Measurements from ENCODE around the gene NEMF. TPM values are rescaled to one million over a fixed set of nuclear protein-coding genes. Genes with fewer than 3 reads are reported as not detected.

The NEMF gene
- polyA plus RNA-seq, 1 donor (not counting 4 experiments of a cell fraction or from before 2014, with no cell fraction given): 55.1 TPM

DNA sequence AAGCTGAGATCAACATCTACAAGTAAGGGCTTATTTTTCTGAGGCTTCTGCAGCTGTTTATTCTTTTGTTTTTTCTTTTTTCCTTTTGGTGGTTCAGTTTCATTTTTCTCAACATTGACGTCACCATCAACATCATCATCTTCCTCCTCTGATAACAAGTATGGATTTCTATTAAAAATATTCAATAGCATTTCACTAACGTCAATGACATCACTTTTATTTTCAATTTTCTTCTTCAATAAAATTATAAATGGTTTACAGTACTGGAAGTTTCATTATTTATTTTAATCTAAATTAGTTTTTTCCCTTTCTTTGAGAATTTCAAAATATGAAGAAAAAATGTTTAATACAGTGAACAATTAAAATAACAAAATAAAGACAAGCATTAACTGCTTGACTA is 23.9 kb downstream of the NEMF start:
- Histone ChIP-seq H3K4me2 (ENCODE audit: control insufficient read depth, extremely low read depth, insufficient read depth, low read depth, low read length) (no peak overlapping the region), H3K4me3 (ENCODE audit: control insufficient read depth in 2 of 3, extremely low read depth in 1 of 3, insufficient read depth in 2 of 3, low read depth in 1 of 3, low read length in 3 of 3) (no peak overlapping the region), H3K4me1 (ENCODE audit: control insufficient read depth, extremely low read depth, insufficient read depth, low read length) (no peaks in the 10 kb centered on the region), H3K9me3 (ENCODE audit: control insufficient read depth, low read depth, low read length) (no peaks in the 10 kb centered on the region), H3K9me1 (ENCODE audit: control insufficient read depth, extremely low read depth, insufficient read depth, low read length) (no peaks in the 10 kb centered on the region), H4K20me1 (ENCODE audit: control insufficient read depth, extremely low read depth, insufficient read depth, low read length) (no peaks in the 10 kb centered on the region), H3K79me2 (ENCODE audit: control insufficient read depth, insufficient read depth, low read length) (no peaks in the 10 kb centered on the region), H3K36me3 (ENCODE audit: control insufficient read depth in 2 of 2, extremely low read depth in 1 of 2, insufficient read depth in 2 of 2, low read length in 2 of 2) (peaks cover 17 to 31% of the 10 kb centered on the region in 2 experiments), H3K27ac (ENCODE audit: control insufficient read depth, insufficient read depth, low read length) (no peak overlapping the region), H2AFZ (ENCODE audit: control insufficient read depth, low read length) (no peak overlapping the region), H3K9ac (ENCODE audit: control insufficient read depth, extremely low read depth, insufficient read depth, low read length) (no peak overlapping the region), H3K27me3 (ENCODE audit: control insufficient read depth, extremely low read depth, insufficient read depth, low read length) (no peaks in the 10 kb centered on the region)
- TF ChIP-seq EZH2 (IDR thresholded peaks at IDR 0.05; ENCODE audit: low read length) (no peak), CTCF (optimal IDR thresholded peaks at IDR 0.05 in 1 of 3, IDR thresholded peaks at IDR 0.05 in 1 of 3, conservative IDR thresholded peaks at IDR 0.05 in 1 of 3; ENCODE audit: extremely low read depth in 1 of 3, insufficient read depth in 2 of 3, low read length in 3 of 3) (no peak)
- DNase-seq (ENCODE audit: low read depth, low spot score): no peak
- FAIRE-seq: no peak
- dilution Hi-C loops (cut with MboI; ENCODE audit: extremely low pct_ligation_motif_present, low sequenced_read_pairs): no loop called here

- H3K9ac ChIP-seq (ENCODE audit: control insufficient read depth, extremely low read depth, insufficient read depth, low read length): no peak overlapping the region
- FAIRE-seq: no peak
Measured at GRCh38 chr14:49820176-49820575, 32.4 kb downstream of the NEMF start.

More at GRCh38 chr14:49820176-49820575, 32.4 kb downstream of the NEMF start:
- Histone ChIP-seq H3K27me3 (ENCODE audit: control insufficient read depth, extremely low read depth, insufficient read depth, low read length) (no peaks in the 10 kb centered on the region), H3K9me3 (ENCODE audit: control insufficient read depth, low read depth, low read length) (no peaks in the 10 kb centered on the region), H4K20me1 (ENCODE audit: control insufficient read depth, extremely low read depth, insufficient read depth, low read length) (no peaks in the 10 kb centered on the region), H3K4me3 (ENCODE audit: control insufficient read depth in 2 of 3, extremely low read depth in 1 of 3, insufficient read depth in 2 of 3, low read depth in 1 of 3, low read length in 3 of 3) (no peak overlapping the region), H3K36me3 (ENCODE audit: control insufficient read depth in 2 of 2, extremely low read depth in 1 of 2, insufficient read depth in 2 of 2, low read length in 2 of 2) (peaks cover 4 to 12% of the 10 kb centered on the region in 2 experiments), H3K79me2 (ENCODE audit: control insufficient read depth, insufficient read depth, low read length) (no peaks in the 10 kb centered on the region), H3K4me2 (ENCODE audit: control insufficient read depth, extremely low read depth, insufficient read depth, low read depth, low read length) (no peak overlapping the region), H3K4me1 (ENCODE audit: control insufficient read depth, extremely low read depth, insufficient read depth, low read length) (no peaks in the 10 kb centered on the region), H3K9me1 (ENCODE audit: control insufficient read depth, extremely low read depth, insufficient read depth, low read length) (no peaks in the 10 kb centered on the region), H2AFZ (ENCODE audit: control insufficient read depth, low read length) (no peak overlapping the region), H3K27ac (ENCODE audit: control insufficient read depth, insufficient read depth, low read length) (no peak overlapping the region)
- DNase-seq (ENCODE audit: low read depth, low spot score): no peak
- dilution Hi-C loops (cut with MboI; ENCODE audit: extremely low pct_ligation_motif_present, low sequenced_read_pairs): no loop called here
- TF ChIP-seq EZH2 (IDR thresholded peaks at IDR 0.05; ENCODE audit: low read length): no peak
- TF ChIP-seq CTCF (optimal IDR thresholded peaks at IDR 0.05 in 1 of 3, IDR thresholded peaks at IDR 0.05 in 1 of 3, conservative IDR thresholded peaks at IDR 0.05 in 1 of 3; ENCODE audit: extremely low read depth in 1 of 3, insufficient read depth in 2 of 3, low read length in 3 of 3): no peak

Measured in keratinocyte (primary cell).